Hepatocyte (in vitro differentiated cells): ENCODE results near the gene ZBTB21.

Experiments
- EZH2 ChIP-seq: fragments of 200-600 bp; sonication (generic); IDR thresholded peaks from 2 replicates; pipeline ENCODE4 v1.6.1; 2016; ENCODE audit warnings: antibody characterized with exemption, mild to moderate bottlenecking, borderline replicate concordance
- EZH2phosphoT487 ChIP-seq: fragments of 200-600 bp; sonication (generic); IDR thresholded peaks from one replicate; pipeline ENCODE4 v1.6.1; 2018; ENCODE audit warnings: antibody characterized with exemption, mild to moderate bottlenecking, low read depth, moderate library complexity; ENCODE audit not compliant: unreplicated experiment, severe bottlenecking
- TF ChIP-seq, protein P1 (sequence below): fragments of 200-600 bp; sonication (generic); IDR thresholded peaks from 2 replicates; pipeline ENCODE4 v1.5.1; 2016; ENCODE audit warnings: antibody characterized with exemption, mild to moderate bottlenecking; ENCODE audit not compliant: poor library complexity

DNA sequence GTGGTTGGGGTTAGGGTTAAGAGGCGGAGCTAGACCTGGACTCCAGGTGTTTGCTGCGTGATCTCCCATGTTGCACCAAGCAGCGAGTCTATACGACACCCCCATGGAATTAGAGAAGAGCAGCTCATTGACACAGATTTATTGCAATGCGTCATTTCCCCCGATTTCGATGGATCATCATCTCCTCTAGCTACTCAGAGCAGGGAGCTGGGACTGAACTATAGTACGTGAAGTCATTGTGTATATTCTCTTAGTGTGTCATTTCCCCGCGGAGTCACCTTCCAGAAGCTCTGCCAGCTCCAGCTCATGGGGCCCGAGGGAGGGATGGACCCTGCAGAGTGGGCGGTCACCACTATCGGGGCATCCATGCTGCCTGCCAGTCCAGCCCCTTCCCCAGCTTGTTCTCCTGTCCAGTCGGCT lies 48.9 kb downstream of the ZBTB21 start:
- TF ChIP-seq, protein P1, sequence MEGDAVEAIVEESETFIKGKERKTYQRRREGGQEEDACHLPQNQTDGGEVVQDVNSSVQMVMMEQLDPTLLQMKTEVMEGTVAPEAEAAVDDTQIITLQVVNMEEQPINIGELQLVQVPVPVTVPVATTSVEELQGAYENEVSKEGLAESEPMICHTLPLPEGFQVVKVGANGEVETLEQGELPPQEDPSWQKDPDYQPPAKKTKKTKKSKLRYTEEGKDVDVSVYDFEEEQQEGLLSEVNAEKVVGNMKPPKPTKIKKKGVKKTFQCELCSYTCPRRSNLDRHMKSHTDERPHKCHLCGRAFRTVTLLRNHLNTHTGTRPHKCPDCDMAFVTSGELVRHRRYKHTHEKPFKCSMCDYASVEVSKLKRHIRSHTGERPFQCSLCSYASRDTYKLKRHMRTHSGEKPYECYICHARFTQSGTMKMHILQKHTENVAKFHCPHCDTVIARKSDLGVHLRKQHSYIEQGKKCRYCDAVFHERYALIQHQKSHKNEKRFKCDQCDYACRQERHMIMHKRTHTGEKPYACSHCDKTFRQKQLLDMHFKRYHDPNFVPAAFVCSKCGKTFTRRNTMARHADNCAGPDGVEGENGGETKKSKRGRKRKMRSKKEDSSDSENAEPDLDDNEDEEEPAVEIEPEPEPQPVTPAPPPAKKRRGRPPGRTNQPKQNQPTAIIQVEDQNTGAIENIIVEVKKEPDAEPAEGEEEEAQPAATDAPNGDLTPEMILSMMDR = no peak
- no peak for TF ChIP-seq EZH2phosphoT487
- no peak for TF ChIP-seq EZH2
